ENCODE data around the gene UPP2.

GRCh38 chr2:158095269-158095668, 6.4 kb upstream of the UPP2 start:
- TF ChIP-seq CTCF (IDR thresholded peaks at IDR 0.05; ENCODE audit: insufficient read depth, low read length, poor library complexity, severe bottlenecking) (no peak), EZH2phosphoT487 (conservative IDR thresholded peaks at IDR 0.05; ENCODE audit: low read length) (no peak)
